ENCODE measurements around the gene CAMSAP1. TPM values are rescaled to one million over a fixed set of nuclear protein-coding genes. Genes with fewer than 3 reads are reported as not detected.

The CAMSAP1 gene
- total and polyA plus RNA-seq, 2 of the 4 experiments (the other 2 are of a cell fraction): 8.2 to 19.5 TPM

GRCh38 chr9:135803441-135803840 lies 103.9 kb downstream of the CAMSAP1 start:
- Histone ChIP-seq H3K4me2 (ENCODE audit: low read depth, low read length) (no peak overlapping the region), H3K36me3 (ENCODE audit: control insufficient read depth, insufficient read depth, low read length) (no peaks in the 10 kb centered on the region), H3K4me1 (ENCODE audit: control insufficient read depth, insufficient read depth, low read length) (peaks cover 6% of the 10 kb centered on the region), H4K8ac (ENCODE audit: low read depth in 2 of 2, low read length in 2 of 2) (no peak overlapping the region), H3K79me1 (ENCODE audit: low read depth in 1 of 2, low read length in 2 of 2) (no peaks in the 10 kb centered on the region; a peak in 1 of 4 replicates), H3K9ac (ENCODE audit: low read depth, low read length) (no peak overlapping the region), H4K20me1 (ENCODE audit: insufficient read depth, low read length) (no peaks in the 10 kb centered on the region), H3K4ac (ENCODE audit: low read depth, low read length) (no peak overlapping the region), H3K27me3 (ENCODE audit: control insufficient read depth, insufficient read depth, low read length) (no peaks in the 10 kb centered on the region), H3K56ac (ENCODE audit: extremely low read depth, insufficient read depth, low read length) (no peak overlapping the region), H3K23ac (ENCODE audit: low read depth, low read length) (no peak overlapping the region), H3K9me1 (ENCODE audit: insufficient read depth, low read length) (peaks cover 4% of the 10 kb centered on the region; the same call in 1 of the 2 replicates), H3K18ac (ENCODE audit: low read depth, low read length) (no peak overlapping the region), H2BK5ac (ENCODE audit: low read depth, low read length, poor library complexity, severe bottlenecking) (no peak overlapping the region), H2AFZ (replicated peaks; ENCODE audit: low read length, poor library complexity) (no peak overlapping the region), H2BK120ac (ENCODE audit: low read depth, low read length) (no peak overlapping the region), H4K91ac (ENCODE audit: insufficient read depth, low read depth, low read length) (no peak overlapping the region), H2AK5ac (ENCODE audit: low read depth, low read length) (no peak overlapping the region), H2AK9ac (replicated peaks; ENCODE audit: low read depth, low read length, poor library complexity) (no peak overlapping the region), H4K5ac (ENCODE audit: low read depth, low read length) (no peak overlapping the region), H3K9me3 (ENCODE audit: control insufficient read depth, insufficient read depth, low read length) (no peaks in the 10 kb centered on the region), H2BK20ac (ENCODE audit: low read depth, low read length) (no peak overlapping the region), H3K4me3 (ENCODE audit: insufficient read depth, low read depth, low read length) (no peak overlapping the region), H3K14ac (replicated peaks; ENCODE audit: low read depth, low read length) (no peak overlapping the region), H2BK15ac (ENCODE audit: low read depth, low read length) (no peak overlapping the region), H3K27ac (ENCODE audit: insufficient read depth, low read length) (no peak overlapping the region)
- BruUV-seq (replicated peaks): no TSS peak
- ChIA-PET POLR2A (ENCODE audit: unreplicated experiment) (no interaction called here), CTCF (no interaction called here)
- ATAC-seq (ENCODE audit: low read depth): no peak
- 97% methylated on average over 6 of the region's 10 CpGs; no CpG with 5 or more reads in 1 of the 2 experiments for WGBS, 2 experiments (ENCODE audit: extremely low coverage in 2 of 2, insufficient read length in 1 of 2)
- in situ Hi-C loops (cut with MboI; ENCODE audit: low sequenced_read_pairs): no loop called here
- TF ChIP-seq CHD1 (IDR thresholded peaks at IDR 0.05; ENCODE audit: low read depth, low read length) (no peak), MAFK (IDR thresholded peaks at IDR 0.05; ENCODE audit: low read depth, low read length) (no peak), ELK1 (IDR thresholded peaks at IDR 0.05; ENCODE audit: borderline replicate concordance, low read depth, low read length) (no peak), FOS (IDR thresholded peaks at IDR 0.05; ENCODE audit: low read depth, low read length) (no peak), RAD21 (IDR thresholded peaks at IDR 0.05; ENCODE audit: low read length) (no peak), MAZ (IDR thresholded peaks at IDR 0.05; ENCODE audit: borderline replicate concordance, low read depth, low read length) (no peak), CTCF (conservative IDR thresholded peaks at IDR 0.05; ENCODE audit: low read depth, low read length) (no peak), POLR2A (IDR thresholded peaks at IDR 0.05; ENCODE audit: low read depth, low read length) (no peak)
- intact Hi-C loops (cut with micrococcal nuclease): no loop called here
- DNase-seq: no peak
- dilution Hi-C loops (cut with HindIII; ENCODE audit: low sequenced_read_pairs, unreplicated experiment): no loop called here

Measured in IMR-90 (cell line).